ENCODE measurements around the gene LITAFD. TPM values are rescaled to one million over a fixed set of nuclear protein-coding genes. Genes with fewer than 3 reads are reported as not detected.

The LITAFD gene
- total and polyA plus RNA-seq, 9 of the 15 experiments (the other 6 are each of a cell fraction or from before 2014, with no cell fraction given) = not detected

DNA sequence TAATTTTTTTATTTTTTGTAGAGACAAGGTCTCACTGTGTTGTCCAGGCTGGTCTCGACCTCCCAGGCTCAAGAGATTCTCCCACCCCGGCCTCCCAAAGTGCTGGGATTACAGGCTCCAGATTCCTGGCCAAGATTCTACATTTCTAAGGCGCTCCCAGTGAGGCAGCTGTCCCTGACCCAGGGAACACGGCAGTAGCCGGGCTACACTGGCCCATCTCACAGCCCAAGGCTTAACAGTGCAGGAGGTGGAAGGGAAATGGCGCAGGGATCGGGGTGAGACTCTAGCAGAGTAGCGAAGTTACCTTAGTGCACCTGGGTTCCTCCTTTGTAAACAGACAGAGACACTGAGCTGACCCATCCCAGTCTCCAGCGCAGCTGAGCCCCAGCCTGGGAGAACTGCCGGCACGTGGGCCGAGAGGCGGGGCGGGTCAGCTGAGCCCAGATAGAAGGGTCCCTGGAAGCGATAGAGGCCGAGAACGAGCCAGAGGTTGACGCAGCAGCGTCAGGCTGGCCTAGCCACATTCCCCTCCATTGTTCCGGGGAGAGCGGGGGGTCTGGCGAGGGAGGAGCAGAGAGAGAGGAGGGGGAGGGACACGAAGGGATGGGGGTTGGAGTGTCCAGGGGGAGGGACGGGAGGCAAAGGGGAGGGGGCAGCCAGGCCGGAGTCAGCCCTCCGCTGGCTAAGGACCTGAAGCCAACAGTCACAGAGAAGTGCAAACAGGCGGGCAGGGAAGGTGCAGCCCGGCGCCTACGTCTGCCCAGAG lies 15.8 kb upstream of the LITAFD start (continued):
- TF ChIP-seq, protein P1, sequence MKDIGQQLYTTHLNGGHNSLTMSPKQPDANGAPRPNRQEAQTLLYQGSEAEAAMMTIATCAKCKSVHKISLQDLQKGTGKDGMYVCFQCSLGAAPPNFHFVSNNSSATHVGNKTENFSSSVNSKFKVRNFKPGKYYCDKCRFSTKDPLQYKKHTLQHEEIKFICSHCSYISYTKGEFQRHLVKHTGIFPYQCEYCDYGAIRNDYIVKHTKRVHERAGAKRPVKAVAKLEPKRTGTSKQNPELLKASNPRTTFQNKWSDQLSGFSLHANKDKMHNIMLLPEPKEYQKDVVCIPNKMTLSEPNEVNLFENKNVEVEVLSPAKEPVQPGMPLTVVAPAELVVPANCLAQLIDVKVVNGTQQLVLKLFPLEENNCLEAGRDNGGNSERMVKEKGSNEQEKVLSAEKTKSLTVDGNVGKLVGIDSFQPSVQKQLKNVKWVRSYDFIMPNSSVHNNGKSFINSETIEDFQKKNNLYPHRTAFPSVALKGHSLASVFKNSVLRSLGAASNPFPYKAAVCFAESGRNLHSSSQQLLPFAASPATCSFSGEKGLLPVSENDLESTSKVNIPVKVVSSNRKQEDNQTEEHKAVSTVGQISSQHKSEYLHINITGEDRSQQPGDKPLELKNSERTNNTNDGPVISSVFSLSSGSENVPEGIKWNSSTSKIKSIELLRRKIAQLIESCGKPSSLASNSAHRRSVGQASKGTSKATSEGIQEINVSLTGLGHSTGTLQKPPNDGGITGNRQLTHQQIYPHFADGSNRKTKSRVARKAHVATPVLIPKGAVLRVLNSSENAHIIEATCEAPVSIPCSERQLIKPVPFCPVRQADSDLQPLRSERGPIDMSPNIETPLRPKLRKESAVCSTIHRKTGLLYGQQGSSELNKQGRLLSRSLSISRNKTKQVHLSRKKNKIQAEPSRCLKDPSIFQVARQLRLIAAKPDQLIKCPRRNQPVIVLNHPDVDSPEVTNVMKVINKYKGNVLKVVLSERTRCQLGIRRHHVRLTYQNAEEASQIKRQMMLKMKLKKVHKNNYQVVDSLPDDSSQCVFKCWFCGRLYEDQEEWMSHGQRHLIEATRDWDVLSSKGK (CRISPR knock-in tag; IDR thresholded peaks at IDR 0.05) = no peak
- no peak for TF ChIP-seq THAP12 (CRISPR knock-in tag; IDR thresholded peaks at IDR 0.05)
- no peak for TF ChIP-seq ZSCAN32 (CRISPR knock-in tag; IDR thresholded peaks at IDR 0.05)
- TF ChIP-seq, protein P2, sequence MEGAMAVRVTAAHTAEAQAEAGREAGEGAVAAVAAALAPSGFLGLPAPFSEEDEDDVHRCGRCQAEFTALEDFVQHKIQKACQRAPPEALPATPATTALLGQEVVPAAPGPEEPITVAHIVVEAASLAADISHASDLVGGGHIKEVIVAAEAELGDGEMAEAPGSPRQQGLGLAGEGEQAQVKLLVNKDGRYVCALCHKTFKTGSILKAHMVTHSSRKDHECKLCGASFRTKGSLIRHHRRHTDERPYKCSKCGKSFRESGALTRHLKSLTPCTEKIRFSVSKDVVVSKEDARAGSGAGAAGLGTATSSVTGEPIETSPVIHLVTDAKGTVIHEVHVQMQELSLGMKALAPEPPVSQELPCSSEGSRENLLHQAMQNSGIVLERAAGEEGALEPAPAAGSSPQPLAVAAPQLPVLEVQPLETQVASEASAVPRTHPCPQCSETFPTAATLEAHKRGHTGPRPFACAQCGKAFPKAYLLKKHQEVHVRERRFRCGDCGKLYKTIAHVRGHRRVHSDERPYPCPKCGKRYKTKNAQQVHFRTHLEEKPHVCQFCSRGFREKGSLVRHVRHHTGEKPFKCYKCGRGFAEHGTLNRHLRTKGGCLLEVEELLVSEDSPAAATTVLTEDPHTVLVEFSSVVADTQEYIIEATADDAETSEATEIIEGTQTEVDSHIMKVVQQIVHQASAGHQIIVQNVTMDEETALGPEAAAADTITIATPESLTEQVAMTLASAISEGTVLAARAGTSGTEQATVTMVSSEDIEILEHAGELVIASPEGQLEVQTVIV (CRISPR knock-in tag; IDR thresholded peaks at IDR 0.05; ENCODE audit: borderline replicate concordance) = no peak
- no peak for TF ChIP-seq GATAD2B (IDR thresholded peaks at IDR 0.05; ENCODE audit: borderline replicate concordance)
- TF ChIP-seq SMAD2 (IDR thresholded peaks at IDR 0.05; ENCODE audit: low read depth, low read length) = no peak
- TF ChIP-seq, protein P3, sequence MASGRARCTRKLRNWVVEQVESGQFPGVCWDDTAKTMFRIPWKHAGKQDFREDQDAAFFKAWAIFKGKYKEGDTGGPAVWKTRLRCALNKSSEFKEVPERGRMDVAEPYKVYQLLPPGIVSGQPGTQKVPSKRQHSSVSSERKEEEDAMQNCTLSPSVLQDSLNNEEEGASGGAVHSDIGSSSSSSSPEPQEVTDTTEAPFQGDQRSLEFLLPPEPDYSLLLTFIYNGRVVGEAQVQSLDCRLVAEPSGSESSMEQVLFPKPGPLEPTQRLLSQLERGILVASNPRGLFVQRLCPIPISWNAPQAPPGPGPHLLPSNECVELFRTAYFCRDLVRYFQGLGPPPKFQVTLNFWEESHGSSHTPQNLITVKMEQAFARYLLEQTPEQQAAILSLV (tag; IDR thresholded peaks at IDR 0.05) = no peak
- no peak for TF ChIP-seq HDAC2 (IDR thresholded peaks at IDR 0.05)
- no peak for TF ChIP-seq CUX1 (CRISPR knock-in tag; IDR thresholded peaks at IDR 0.05)
- no peak for TF ChIP-seq ZC3H4 (CRISPR knock-in tag; IDR thresholded peaks at IDR 0.05; ENCODE audit: borderline replicate concordance)
